H1 (cell line): Measurements from ENCODE around the gene CD58.

Source experiments
- ASH2L ChIP-seq: fragments of 200-600, 300-600 bp; sonication (generic); IDR thresholded peaks from one replicate; pipeline ENCODE4 v1.7.1; 2017; ENCODE audit warnings: low read length
- EZH2 ChIP-seq: fragments of 200-600 bp; sonication (generic); IDR thresholded peaks from 2 replicates; pipeline ENCODE4 v1.7.1; 2012; ENCODE audit warnings: low read depth, mild to moderate bottlenecking, moderate library complexity, low read length, inconsistent platforms; ENCODE audit not compliant: severe bottlenecking
- POLR2A ChIP-seq, 2 experiments: IDR thresholded peaks; 1 replicate in 1 of 2; 2 replicates in 1 of 2; pipeline ENCODE4 v1.6.1; 2011; ENCODE audit warnings: low read depth in 2 of 2, low read length in 2 of 2, mild to moderate bottlenecking in 2 of 2; ENCODE audit errors: control extremely low read depth in 1 of 2
- RNF2 ChIP-seq: fragments of 200-900, 300-1000 bp; sonication (generic); IDR thresholded peaks from 2 replicates; pipeline ENCODE4 v1.7.1; 2016; ENCODE audit warnings: borderline replicate concordance, low read depth, mild to moderate bottlenecking, antibody characterized with exemption, low read length; ENCODE audit not compliant: poor library complexity, severe bottlenecking; ENCODE audit errors: missing control alignments
- SIRT6 ChIP-seq: IDR thresholded peaks from one replicate; pipeline ENCODE4 v1.7.1; 2012; ENCODE audit warnings: low read length, inconsistent platforms
- TBP ChIP-seq: IDR thresholded peaks from 2 replicates; pipeline ENCODE4 v1.6.1; 2011; ENCODE audit warnings: low read depth, low read length, improper control_type of control experiment
- TF ChIP-seq, protein P1 (sequence below), 3 experiments: IDR thresholded peaks; 1 replicate in 2 of 3; 2 replicates in 1 of 3; pipeline versions ENCODE4 v1.5.1 to v1.6.1; 2011; ENCODE audit warnings: low read length in 3 of 3, mild to moderate bottlenecking in 3 of 3, inconsistent platforms in 2 of 3, low read depth in 1 of 3, moderate library complexity in 1 of 3; ENCODE audit not compliant: insufficient read depth in 1 of 3; ENCODE audit errors: control extremely low read depth in 1 of 3

DNA sequence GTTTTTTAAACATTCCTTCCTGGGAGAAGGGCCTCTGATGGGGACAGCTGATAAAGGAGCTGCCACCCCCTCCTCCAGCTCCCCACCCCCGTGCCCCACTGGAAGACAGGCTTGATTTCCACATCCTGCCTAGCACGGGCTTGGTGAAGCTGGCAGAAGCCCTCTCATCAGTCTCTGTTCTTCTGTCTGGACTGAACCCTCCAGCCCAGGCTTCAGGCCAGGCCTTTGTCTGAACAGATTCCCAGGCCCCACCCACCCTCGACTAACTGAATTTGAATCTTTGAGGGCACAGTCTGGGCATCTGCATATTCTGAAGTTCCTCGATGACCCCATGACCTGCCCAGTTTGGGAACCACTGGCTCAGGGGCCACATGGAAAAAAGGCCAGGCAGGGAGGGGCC is 75.3 kb downstream of the CD58 start:
- TF ChIP-seq POLR2A (IDR thresholded peaks at IDR 0.05; ENCODE audit: control extremely low read depth in 1 of 2, low read depth in 2 of 2, low read length in 2 of 2) (no peak), ASH2L (no peak), RNF2 (no peak), EZH2 (no peak), TBP (no peak), SIRT6 (no peak)
- TF ChIP-seq, protein P1, sequence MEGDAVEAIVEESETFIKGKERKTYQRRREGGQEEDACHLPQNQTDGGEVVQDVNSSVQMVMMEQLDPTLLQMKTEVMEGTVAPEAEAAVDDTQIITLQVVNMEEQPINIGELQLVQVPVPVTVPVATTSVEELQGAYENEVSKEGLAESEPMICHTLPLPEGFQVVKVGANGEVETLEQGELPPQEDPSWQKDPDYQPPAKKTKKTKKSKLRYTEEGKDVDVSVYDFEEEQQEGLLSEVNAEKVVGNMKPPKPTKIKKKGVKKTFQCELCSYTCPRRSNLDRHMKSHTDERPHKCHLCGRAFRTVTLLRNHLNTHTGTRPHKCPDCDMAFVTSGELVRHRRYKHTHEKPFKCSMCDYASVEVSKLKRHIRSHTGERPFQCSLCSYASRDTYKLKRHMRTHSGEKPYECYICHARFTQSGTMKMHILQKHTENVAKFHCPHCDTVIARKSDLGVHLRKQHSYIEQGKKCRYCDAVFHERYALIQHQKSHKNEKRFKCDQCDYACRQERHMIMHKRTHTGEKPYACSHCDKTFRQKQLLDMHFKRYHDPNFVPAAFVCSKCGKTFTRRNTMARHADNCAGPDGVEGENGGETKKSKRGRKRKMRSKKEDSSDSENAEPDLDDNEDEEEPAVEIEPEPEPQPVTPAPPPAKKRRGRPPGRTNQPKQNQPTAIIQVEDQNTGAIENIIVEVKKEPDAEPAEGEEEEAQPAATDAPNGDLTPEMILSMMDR (IDR thresholded peaks at IDR 0.05; ENCODE audit: control extremely low read depth in 1 of 3, insufficient read depth in 1 of 3, low read depth in 1 of 3, low read length in 3 of 3), result no peak
